Activated CD4-positive, alpha-beta T cell treated with anti-CD3 and anti-CD28 coated beads for 48 hours (primary cell): ENCODE data around the gene STRADA.

ENCODE experiments used
- DNase-seq: peaks from one replicate; pipeline ENCODE4 v3.0.0-alpha.2; 2020

The STRADA gene

GRCh38 chr17:63700528-63701455, 40.8 kb downstream of the STRADA start:
- peak; percentile 65 for DNase-seq

- DNase-seq = peak; percentile 80
These were observed 41.7 kb downstream of the STRADA start, which contains the start of gene LIMD2 for GRCh38 chr17:63699638-63700527. LIMD2 (minus strand) TSS chr17:63700125; CDS start chr17:63699298, 827 bp downstream.

- peak; percentile 80 for DNase-seq
These were observed 42.5 kb downstream of the STRADA start for GRCh38 chr17:63698886-63699637.

GRCh38 chr17:63698381-63698885, 43.2 kb downstream of the STRADA start:
- peak; percentile 59 for DNase-seq

- peak; percentile 87 for DNase-seq
These were observed 44.0 kb downstream of the STRADA start for GRCh38 chr17:63697341-63698286.

GRCh38 chr17:63696381-63696961, 45.1 kb downstream of the STRADA start:
- DNase-seq = peak; percentile 52

- no peak for DNase-seq
These were observed 45.7 kb downstream of the STRADA start for GRCh38 chr17:63695889-63696288.

- no peak for DNase-seq
These were observed 46.4 kb downstream of the STRADA start for GRCh38 chr17:63694950-63695773.

GRCh38 chr17:63694229-63694949, 47.2 kb downstream of the STRADA start:
- no peak for DNase-seq

GRCh38 chr17:63693411-63694113, 48.0 kb downstream of the STRADA start:
- DNase-seq = no peak

- no peak for DNase-seq
These were observed 49.3 kb downstream of the STRADA start for GRCh38 chr17:63692195-63692816.

- DNase-seq = no peak
These were observed 52.1 kb downstream of the STRADA start for GRCh38 chr17:63689479-63689878.

GRCh38 chr17:63688396-63689020, 53.1 kb downstream of the STRADA start:
- DNase-seq = no peak

GRCh38 chr17:63686138-63686685, 55.4 kb downstream of the STRADA start:
- DNase-seq = no peak

- no peak for DNase-seq
These were observed 56.0 kb downstream of the STRADA start for GRCh38 chr17:63685578-63685977.

GRCh38 chr17:63685041-63685440, 56.6 kb downstream of the STRADA start:
- DNase-seq = no peak

GRCh38 chr17:63682981-63683380, 58.6 kb downstream of the STRADA start:
- no peak for DNase-seq
